Gastroesophageal sphincter (tissue), 4 donors: ENCODE data around the gene DNMT1. TPM values are rescaled to one million over a fixed set of nuclear protein-coding genes. Genes with fewer than 3 reads are reported as not detected.

Source experiments
- ATAC-seq: fragments of 150-250 bp; one replicate; pipeline ENCODE4 v1.9.1; 2016; ENCODE audit warnings: mild to moderate bottlenecking, moderate library complexity
- H3K27ac ChIP-seq, 4 donors: fragments of 200-600 bp; sonication (generic) in 3 of 4; 1 replicate in 3 of 4; 2 replicates in 1 of 4; pipeline ENCODE4 v1.5.1; 2016 to 2019
- H3K27me3 ChIP-seq: fragments of 200-600 bp; sonication (generic); one replicate; pipeline ENCODE4 v1.5.1; 2019
- H3K36me3 ChIP-seq, 2 donors: fragments of 200-600 bp; sonication (generic); one replicate each; pipeline ENCODE4 v1.5.1; 2019; ENCODE audit warnings: control low read depth in 1 of 2
- H3K4me1 ChIP-seq, 3 donors: fragments of 200-600 bp; sonication (generic); 1 replicate in 2 of 3; 2 replicates in 1 of 3; pipeline ENCODE4 v1.5.1; 2016 to 2019; ENCODE audit warnings: control low read depth in 2 of 3
- H3K4me3 ChIP-seq, 2 donors: fragments of 200-600 bp; sonication (generic); one replicate each; pipeline ENCODE4 v1.5.1; 2019; ENCODE audit warnings: mild to moderate bottlenecking in 1 of 2, moderate library complexity in 1 of 2
- H3K9me3 ChIP-seq, 3 donors: fragments of 200-600 bp; sonication (generic); one replicate each; pipeline ENCODE4 v1.5.1; 2017 to 2019; ENCODE audit warnings: control low read depth in 2 of 3
- EP300 ChIP-seq: sonication (generic); formaldehyde crosslinking; IDR thresholded peaks from one replicate; pipeline ENCODE4 v1.6.1; 2017; ENCODE audit warnings: antibody characterized with exemption, mild to moderate bottlenecking
- POLR2A ChIP-seq, 2 donors: fragments of 450-650 bp; IDR thresholded peaks; one replicate each; pipeline ENCODE4 v1.6.1; 2017; ENCODE audit warnings: antibody characterized with exemption in 2 of 2, mild to moderate bottlenecking in 2 of 2, moderate library complexity in 1 of 2
- POLR2AphosphoS5 ChIP-seq: sonication (generic); formaldehyde crosslinking; IDR thresholded peaks from one replicate; pipeline ENCODE4 v1.6.1; 2017; ENCODE audit warnings: antibody characterized with exemption
- WGBS, 2 donors: methylation state at CpG; one replicate each; pipeline ENCODE4 v1.1.5; 2018; ENCODE audit warnings: low coverage in 1 of 2; 5-methylcytosine and 5-hydroxymethylcytosine counted together
- total RNA-seq, 4 donors: library from RNA; depleted of rRNA; stranded (reverse); fragments of >200 nt; gene quantifications; one replicate each; pipeline ENCODE4 v1.1.0, GENCODE V29; 2016
- TF ChIP-seq, protein P1 (sequence below), 4 experiments: fragments of 200-600 bp in 2 of 4; fragments of 450-650 bp in 2 of 4; sonication (generic) in 1 of 4; IDR thresholded peaks; one replicate each; pipeline ENCODE4 v1.5.1; 2017 to 2019; ENCODE audit warnings: antibody characterized with exemption in 4 of 4, mild to moderate bottlenecking in 2 of 4, moderate library complexity in 2 of 4

Gene DNMT1
- total RNA-seq, 4 donors from 2014 or later, result 28.1 to 50.6 (median 38.1) TPM

DNA sequence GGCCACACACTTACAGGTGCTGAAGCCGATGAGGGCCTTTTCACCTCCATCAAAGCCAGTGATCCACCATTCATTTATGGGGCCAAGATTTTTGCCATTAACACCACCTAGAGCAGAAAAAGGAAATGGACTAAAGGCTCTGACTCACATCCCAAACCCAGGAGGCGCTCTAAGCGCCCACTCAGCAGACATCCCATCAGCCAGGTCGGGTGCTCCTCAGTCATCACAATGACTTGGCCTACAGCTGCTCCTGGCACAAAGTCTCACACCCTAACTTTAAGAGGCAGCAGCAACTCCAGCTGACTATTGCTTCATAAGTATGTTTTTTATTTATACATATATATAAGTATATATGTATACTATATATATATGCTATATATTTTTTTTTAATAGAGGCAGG is 38.9 kb downstream of the DNMT1 start:
- H3K27me3 ChIP-seq, result no peaks in the 10 kb centered on the region
- H3K9me3 ChIP-seq, result no peaks in the 10 kb centered on the region
- H3K36me3 ChIP-seq, result peaks cover 0 to 98% of the 10 kb centered on the region in 2 donors
- no peak for TF ChIP-seq POLR2A (IDR thresholded peaks at IDR 0.05)
- TF ChIP-seq EP300, result no peak
- TF ChIP-seq, protein P1, sequence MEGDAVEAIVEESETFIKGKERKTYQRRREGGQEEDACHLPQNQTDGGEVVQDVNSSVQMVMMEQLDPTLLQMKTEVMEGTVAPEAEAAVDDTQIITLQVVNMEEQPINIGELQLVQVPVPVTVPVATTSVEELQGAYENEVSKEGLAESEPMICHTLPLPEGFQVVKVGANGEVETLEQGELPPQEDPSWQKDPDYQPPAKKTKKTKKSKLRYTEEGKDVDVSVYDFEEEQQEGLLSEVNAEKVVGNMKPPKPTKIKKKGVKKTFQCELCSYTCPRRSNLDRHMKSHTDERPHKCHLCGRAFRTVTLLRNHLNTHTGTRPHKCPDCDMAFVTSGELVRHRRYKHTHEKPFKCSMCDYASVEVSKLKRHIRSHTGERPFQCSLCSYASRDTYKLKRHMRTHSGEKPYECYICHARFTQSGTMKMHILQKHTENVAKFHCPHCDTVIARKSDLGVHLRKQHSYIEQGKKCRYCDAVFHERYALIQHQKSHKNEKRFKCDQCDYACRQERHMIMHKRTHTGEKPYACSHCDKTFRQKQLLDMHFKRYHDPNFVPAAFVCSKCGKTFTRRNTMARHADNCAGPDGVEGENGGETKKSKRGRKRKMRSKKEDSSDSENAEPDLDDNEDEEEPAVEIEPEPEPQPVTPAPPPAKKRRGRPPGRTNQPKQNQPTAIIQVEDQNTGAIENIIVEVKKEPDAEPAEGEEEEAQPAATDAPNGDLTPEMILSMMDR (IDR thresholded peaks at IDR 0.05), result no peak
- TF ChIP-seq POLR2AphosphoS5, result no peak
- H3K27ac ChIP-seq, result no peak overlapping the region
- WGBS, 2 donors, result 85 to 100% methylated on average over 3 of the region's 4 CpGs
- no peaks in the 10 kb centered on the region for H3K4me1 ChIP-seq
- no peak overlapping the region for H3K4me3 ChIP-seq
- ATAC-seq, result no peak

DNA sequence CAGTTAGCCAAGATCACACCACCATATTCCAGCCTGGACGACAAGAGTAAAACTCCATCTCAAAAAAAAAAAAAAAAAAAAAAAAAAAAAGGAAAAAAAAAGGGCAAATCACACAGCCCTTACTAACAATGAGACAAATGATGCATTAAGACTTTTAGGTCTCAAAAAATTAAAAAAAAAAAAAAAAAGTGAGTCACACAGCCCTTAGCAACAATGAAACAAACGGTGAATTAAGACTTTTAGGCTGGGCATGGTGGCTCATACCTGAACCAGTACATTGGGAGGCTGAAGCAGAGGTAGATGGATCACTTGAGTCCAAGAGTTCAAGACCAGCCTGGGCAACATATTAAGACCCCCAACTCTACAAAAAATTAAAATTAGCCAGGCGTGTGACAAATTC is 42.7 kb downstream of the DNMT1 start:
- WGBS, 2 donors, result 69 to 92% methylated on average over 2 to 3 of the region's 3 CpGs
- peaks cover 0 to 98% of the 10 kb centered on the region in 2 donors for H3K36me3 ChIP-seq

DNA sequence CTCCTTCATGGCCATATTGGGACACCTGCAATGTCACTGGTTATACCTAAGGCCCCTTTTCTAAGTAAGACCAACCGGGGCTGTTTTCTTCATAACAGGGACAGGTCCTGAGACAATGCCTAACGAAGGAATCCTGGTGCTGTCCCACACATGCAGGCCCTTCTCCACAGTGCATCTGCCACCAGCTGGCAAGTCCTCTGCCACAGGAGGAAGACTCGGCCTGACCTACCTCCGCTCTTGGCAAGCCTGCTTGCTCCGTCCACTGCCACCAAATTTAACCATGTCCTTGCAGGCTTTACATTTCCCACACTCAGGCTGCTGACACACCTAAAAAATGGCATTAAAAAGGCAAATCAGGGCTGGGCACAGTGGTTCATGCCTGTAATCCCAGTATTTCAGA is 43.2 kb downstream of the DNMT1 start:
- WGBS, 2 donors, result 96 to 100% methylated on average over 1 to 5 of the region's 5 CpGs
- H3K4me3 ChIP-seq, result no peak overlapping the region
- H3K36me3 ChIP-seq, result peaks cover 0 to 98% of the 10 kb centered on the region in 2 donors
- H3K4me1 ChIP-seq, result no peaks in the 10 kb centered on the region
- TF ChIP-seq EP300 (no peak), POLR2A (IDR thresholded peaks at IDR 0.05) (no peak), POLR2AphosphoS5 (no peak)
- no peaks in the 10 kb centered on the region for H3K9me3 ChIP-seq
- H3K27me3 ChIP-seq, result no peaks in the 10 kb centered on the region
- H3K27ac ChIP-seq, result no peak overlapping the region
- no peak for ATAC-seq

More for the DNA sequence above, 42.7 kb downstream of the DNMT1 start:
- ATAC-seq, result no peak
- Histone ChIP-seq H3K4me3 (no peak overlapping the region), H3K27me3 (no peaks in the 10 kb centered on the region), H3K4me1 (no peaks in the 10 kb centered on the region), H3K27ac (no peak overlapping the region), H3K9me3 (no peaks in the 10 kb centered on the region)
- TF ChIP-seq EP300 (no peak), POLR2A (IDR thresholded peaks at IDR 0.05) (no peak)

DNA sequence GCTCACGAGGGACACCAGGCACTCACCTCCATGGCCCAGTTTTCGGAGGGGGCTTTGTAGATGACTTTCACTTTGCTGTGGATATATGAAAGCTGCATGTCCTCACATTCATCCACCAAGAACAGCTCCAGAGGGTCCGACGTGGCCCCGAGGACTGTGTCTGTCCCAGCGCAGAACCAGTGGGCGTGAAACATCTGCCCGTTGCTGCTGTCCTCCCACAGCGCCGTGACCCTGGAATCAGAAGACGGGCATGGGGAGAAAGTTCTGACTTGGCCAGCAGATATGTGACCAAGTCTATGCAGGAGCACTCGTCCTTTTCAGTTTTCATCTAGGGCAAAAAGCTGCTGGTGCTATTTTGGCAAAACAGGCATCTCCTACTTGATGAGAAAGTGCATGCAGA is 45.3 kb downstream of the DNMT1 start:
- H3K4me3 ChIP-seq, result no peak overlapping the region
- 80 to 94% methylated on average over 1 to 4 of the region's 12 CpGs for WGBS, 2 donors
- no peaks in the 10 kb centered on the region for H3K9me3 ChIP-seq
- H3K27me3 ChIP-seq, result no peaks in the 10 kb centered on the region
- H3K36me3 ChIP-seq, result peaks cover 0 to 98% of the 10 kb centered on the region in 2 donors
- no peaks in the 10 kb centered on the region for H3K4me1 ChIP-seq
- no peak for TF ChIP-seq POLR2A (IDR thresholded peaks at IDR 0.05)
- TF ChIP-seq EP300, result no peak
- TF ChIP-seq, protein P1 (IDR thresholded peaks at IDR 0.05), result no peak
- no peak for TF ChIP-seq POLR2AphosphoS5
- ATAC-seq, result no peak
- H3K27ac ChIP-seq, result no peak overlapping the region

DNA sequence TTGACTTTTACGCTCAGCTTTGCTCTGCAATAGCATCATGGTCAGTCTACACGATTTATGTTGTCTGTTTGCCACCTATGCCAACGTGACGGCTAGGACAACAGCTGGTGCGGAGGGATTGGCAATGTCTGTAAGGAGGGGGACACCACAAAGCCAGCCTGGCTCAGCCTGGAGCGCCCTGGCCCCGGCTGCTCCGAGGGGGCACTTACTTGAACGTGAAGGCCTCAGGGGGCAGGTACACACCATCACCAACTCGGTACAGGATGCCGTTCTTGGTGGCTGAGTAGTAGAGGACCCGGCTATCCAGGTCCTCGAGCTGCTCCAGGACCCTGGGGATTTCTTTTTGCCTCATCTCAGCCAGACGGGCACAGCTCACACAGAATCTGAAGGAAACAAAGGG is 48.6 kb downstream of the DNMT1 start:
- H3K36me3 ChIP-seq, result peaks cover 0 to 100% of the 10 kb centered on the region in 2 donors

DNA sequence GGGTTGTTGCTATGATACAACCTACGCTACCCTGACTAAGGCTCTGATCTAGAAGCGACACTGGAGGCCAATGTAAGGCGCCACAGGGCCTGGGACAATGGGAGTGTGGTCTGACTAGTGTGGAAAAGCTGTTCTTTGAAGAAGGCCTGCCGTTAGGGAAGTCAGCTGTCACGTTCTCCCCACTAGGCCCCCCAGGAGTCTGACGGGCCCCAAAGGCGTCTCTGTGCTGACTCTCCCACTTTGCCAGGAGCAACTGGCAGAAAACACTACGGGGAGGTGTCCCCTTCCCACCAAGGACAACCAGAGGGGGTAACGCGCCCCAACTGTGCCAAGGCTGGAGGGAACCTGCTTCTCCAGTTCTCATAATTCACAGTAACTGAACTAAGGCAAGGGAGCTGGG is 49.7 kb downstream of the DNMT1 start:
- Histone ChIP-seq H3K9me3 (no peaks in the 10 kb centered on the region), H3K27me3 (no peaks in the 10 kb centered on the region), H3K4me1 (no peaks in the 10 kb centered on the region), H3K4me3 (no peak overlapping the region), H3K27ac (no peak overlapping the region), H3K36me3 (peaks cover 0 to 100% of the 10 kb centered on the region in 2 donors)
- no peak for ATAC-seq
- 89% methylated on average over 3 of the region's 10 CpGs; no CpG with 5 or more reads in 1 of the 2 donors for WGBS, 2 donors
- TF ChIP-seq, protein P1 (IDR thresholded peaks at IDR 0.05), result no peak
- TF ChIP-seq EP300, result no peak
- TF ChIP-seq POLR2AphosphoS5, result no peak
- no peak for TF ChIP-seq POLR2A (IDR thresholded peaks at IDR 0.05)

More for the DNA sequence above, 48.6 kb downstream of the DNMT1 start:
- ATAC-seq, result no peak
- TF ChIP-seq POLR2AphosphoS5 (no peak), EP300 (no peak), POLR2A (IDR thresholded peaks at IDR 0.05) (no peak)
- TF ChIP-seq, protein P1 (IDR thresholded peaks at IDR 0.05), result no peak
- H3K27ac ChIP-seq, result no peak overlapping the region
- 90 to 100% methylated on average over 2 to 4 of the region's 14 CpGs for WGBS, 2 donors
- H3K4me1 ChIP-seq, result no peaks in the 10 kb centered on the region
- no peak overlapping the region for H3K4me3 ChIP-seq
- no peaks in the 10 kb centered on the region for H3K9me3 ChIP-seq
- no peaks in the 10 kb centered on the region for H3K27me3 ChIP-seq
